Fibroblast of pulmonary artery (primary cell): ENCODE results near the gene VSIG4.
"Not testable (repeated sequence)": the region's sequence is repeated elsewhere in the genome, so short reads cannot be mapped to it uniquely, and the experiment has no call there.

ENCODE experiments used
- DNase-seq: peaks from one replicate; pipeline ENCODE4 v3.0.0-alpha.2; 2010; ENCODE audit warnings: low read depth
- H3K4me3 ChIP-seq: replicated peaks from 2 replicates; pipeline ENCODE4 v1.5.1; 2011; ENCODE audit warnings: low read depth, mild to moderate bottlenecking, control low read depth, low read length, moderate library complexity
- TF ChIP-seq, protein P1 (sequence below): IDR thresholded peaks from 2 replicates; pipeline ENCODE4 v1.5.1; 2011; ENCODE audit warnings: mild to moderate bottlenecking, control low read depth, low read length, inconsistent platforms; ENCODE audit errors: missing control alignments

VSIG4 gene

DNA sequence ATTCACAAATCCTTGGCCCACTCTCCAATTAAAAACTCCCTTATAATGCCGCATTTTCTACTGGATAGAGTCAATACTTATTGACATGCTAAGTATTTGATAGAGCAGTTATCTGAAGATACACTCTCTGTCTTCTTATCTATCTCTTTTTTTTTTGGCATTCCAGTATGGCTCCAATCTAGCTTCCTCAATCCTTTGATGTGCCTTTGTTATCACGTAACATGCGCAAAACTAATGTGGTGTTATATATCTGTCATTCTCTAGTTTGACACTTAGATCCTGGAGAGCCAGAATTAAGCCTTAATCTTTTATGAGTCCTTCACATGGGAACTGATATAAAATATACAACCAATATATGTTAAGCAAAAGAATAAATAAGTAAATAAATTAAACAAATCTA, 54.7 kb downstream of the VSIG4 start:
- TF ChIP-seq, protein P1, sequence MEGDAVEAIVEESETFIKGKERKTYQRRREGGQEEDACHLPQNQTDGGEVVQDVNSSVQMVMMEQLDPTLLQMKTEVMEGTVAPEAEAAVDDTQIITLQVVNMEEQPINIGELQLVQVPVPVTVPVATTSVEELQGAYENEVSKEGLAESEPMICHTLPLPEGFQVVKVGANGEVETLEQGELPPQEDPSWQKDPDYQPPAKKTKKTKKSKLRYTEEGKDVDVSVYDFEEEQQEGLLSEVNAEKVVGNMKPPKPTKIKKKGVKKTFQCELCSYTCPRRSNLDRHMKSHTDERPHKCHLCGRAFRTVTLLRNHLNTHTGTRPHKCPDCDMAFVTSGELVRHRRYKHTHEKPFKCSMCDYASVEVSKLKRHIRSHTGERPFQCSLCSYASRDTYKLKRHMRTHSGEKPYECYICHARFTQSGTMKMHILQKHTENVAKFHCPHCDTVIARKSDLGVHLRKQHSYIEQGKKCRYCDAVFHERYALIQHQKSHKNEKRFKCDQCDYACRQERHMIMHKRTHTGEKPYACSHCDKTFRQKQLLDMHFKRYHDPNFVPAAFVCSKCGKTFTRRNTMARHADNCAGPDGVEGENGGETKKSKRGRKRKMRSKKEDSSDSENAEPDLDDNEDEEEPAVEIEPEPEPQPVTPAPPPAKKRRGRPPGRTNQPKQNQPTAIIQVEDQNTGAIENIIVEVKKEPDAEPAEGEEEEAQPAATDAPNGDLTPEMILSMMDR = no peak

DNA sequence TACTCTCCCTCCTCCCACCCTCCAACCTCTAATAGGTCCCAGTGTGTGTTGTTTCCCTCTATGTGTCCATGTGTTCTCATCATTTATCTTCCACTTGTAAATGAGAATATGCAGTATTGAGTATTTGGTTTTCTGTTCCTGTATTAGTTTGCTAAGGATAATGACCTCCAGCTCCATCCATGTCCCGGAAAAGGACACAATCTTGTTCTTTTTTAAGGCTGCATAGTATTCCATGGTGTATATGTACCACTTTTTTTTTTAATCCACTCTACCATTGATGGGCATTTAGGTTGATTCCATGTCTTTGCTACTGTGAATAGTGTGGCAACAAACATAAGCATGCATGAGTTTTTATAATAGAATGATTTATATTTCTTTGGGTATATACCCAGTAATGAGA, 62.7 kb downstream of the VSIG4 start:
- not testable (repeated sequence) for DNase-seq, H3K4me3 ChIP-seq

More for the DNA sequence above, 54.7 kb downstream of the VSIG4 start:
- no peak overlapping the region for H3K4me3 ChIP-seq
- no peak for DNase-seq

GRCh38 chrX:65976161-65976560, 63.7 kb downstream of the VSIG4 start:
- no peak overlapping the region for H3K4me3 ChIP-seq
- DNase-seq = no peak
- TF ChIP-seq, protein P1 = no peak

- H3K4me3 ChIP-seq = not testable (repeated sequence)
Observed at GRCh38 chrX:65975161-65975751, 64.6 kb downstream of the VSIG4 start.

More at GRCh38 chrX:65975161-65975751, 64.6 kb downstream of the VSIG4 start:
- not testable (repeated sequence) for DNase-seq
